H1 (cell line): ENCODE measurements around the gene LIPT2.

Experiments
- POLR2A ChIP-seq, 2 experiments: IDR thresholded peaks; 1 replicate in 1 of 2; 2 replicates in 1 of 2; pipeline ENCODE4 v1.6.1; 2011; ENCODE audit warnings: low read depth in 2 of 2, low read length in 2 of 2, mild to moderate bottlenecking in 2 of 2; ENCODE audit errors: control extremely low read depth in 1 of 2
- RXRA ChIP-seq: IDR thresholded peaks from 2 replicates; pipeline ENCODE4 v1.6.1; 2011; ENCODE audit warnings: low read depth, mild to moderate bottlenecking, low read length, moderate library complexity; ENCODE audit not compliant: insufficient read depth
- TEAD4 ChIP-seq: IDR thresholded peaks from 2 replicates; pipeline ENCODE4 v1.6.1; 2012; ENCODE audit warnings: low read depth, low read length, inconsistent platforms, mixed read lengths
- TF ChIP-seq, protein P1 (sequence below): IDR thresholded peaks from 2 replicates; pipeline ENCODE4 v1.6.1; 2012; ENCODE audit warnings: low read length, inconsistent platforms

DNA sequence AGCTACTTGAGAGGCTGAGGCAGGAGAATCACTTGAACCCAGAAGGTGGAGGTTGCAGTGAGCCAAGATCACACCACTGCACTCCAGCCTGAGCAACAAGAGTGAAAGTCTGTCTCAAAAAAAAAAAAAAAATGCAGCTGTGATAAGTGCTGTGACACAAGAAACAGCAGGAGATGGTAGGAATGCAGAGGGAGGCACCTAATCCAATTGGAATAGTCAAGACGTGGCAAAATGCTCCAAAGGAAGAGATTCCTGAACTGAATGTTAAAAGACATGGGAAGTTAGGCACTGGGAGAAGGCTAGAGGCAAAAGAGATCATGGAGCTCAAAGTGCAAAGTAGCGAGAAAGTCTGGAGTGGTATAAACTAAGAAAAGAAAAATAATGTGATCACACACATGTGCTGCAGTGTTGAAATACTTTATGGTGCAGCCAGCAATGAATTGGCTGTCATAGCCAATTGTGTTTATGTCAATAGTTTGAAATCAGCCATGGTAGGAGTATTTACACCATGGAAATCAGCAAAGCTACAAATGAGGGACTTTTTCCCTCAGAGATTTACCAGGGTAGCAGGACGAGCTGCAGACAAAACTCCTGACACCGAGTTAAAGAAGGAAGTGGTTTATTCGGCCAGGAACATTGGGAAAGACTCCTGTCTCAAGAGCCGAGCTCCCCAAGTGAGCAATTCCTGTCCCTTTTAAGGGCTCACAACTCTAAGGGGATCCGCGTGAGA, 40.9 kb upstream of the LIPT2 start:
- TF ChIP-seq TEAD4: no peak
- no peak for TF ChIP-seq RXRA
- TF ChIP-seq, protein P1, sequence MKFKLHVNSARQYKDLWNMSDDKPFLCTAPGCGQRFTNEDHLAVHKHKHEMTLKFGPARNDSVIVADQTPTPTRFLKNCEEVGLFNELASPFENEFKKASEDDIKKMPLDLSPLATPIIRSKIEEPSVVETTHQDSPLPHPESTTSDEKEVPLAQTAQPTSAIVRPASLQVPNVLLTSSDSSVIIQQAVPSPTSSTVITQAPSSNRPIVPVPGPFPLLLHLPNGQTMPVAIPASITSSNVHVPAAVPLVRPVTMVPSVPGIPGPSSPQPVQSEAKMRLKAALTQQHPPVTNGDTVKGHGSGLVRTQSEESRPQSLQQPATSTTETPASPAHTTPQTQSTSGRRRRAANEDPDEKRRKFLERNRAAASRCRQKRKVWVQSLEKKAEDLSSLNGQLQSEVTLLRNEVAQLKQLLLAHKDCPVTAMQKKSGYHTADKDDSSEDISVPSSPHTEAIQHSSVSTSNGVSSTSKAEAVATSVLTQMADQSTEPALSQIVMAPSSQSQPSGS: no peak
- TF ChIP-seq POLR2A (IDR thresholded peaks at IDR 0.05; ENCODE audit: control extremely low read depth in 1 of 2, low read depth in 2 of 2, low read length in 2 of 2): no peak
